OCI-LY3 (cell line): Measurements from ENCODE around the gene ZCCHC3.

Source experiments
- EZH2phosphoT487 ChIP-seq: fragments of 200-600 bp; shearing (Covaris generic); IDR thresholded peaks from 2 replicates; pipeline ENCODE4 v1.6.1; 2018; ENCODE audit warnings: antibody characterized with exemption, mixed run types, low read depth
- TF ChIP-seq, protein P1 (sequence below): fragments of 200-600, 300-600 bp; sonication (generic); IDR thresholded peaks from 2 replicates; pipeline ENCODE4 v1.5.1; 2014; ENCODE audit warnings: antibody characterized with exemption, low read length, low read depth

- TF ChIP-seq, protein P1, sequence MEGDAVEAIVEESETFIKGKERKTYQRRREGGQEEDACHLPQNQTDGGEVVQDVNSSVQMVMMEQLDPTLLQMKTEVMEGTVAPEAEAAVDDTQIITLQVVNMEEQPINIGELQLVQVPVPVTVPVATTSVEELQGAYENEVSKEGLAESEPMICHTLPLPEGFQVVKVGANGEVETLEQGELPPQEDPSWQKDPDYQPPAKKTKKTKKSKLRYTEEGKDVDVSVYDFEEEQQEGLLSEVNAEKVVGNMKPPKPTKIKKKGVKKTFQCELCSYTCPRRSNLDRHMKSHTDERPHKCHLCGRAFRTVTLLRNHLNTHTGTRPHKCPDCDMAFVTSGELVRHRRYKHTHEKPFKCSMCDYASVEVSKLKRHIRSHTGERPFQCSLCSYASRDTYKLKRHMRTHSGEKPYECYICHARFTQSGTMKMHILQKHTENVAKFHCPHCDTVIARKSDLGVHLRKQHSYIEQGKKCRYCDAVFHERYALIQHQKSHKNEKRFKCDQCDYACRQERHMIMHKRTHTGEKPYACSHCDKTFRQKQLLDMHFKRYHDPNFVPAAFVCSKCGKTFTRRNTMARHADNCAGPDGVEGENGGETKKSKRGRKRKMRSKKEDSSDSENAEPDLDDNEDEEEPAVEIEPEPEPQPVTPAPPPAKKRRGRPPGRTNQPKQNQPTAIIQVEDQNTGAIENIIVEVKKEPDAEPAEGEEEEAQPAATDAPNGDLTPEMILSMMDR, result no peak; the same call in 1 of the 2 replicates
- no peak for TF ChIP-seq EZH2phosphoT487
Measured at GRCh38 chr20:258963-259362, 38.4 kb upstream of the ZCCHC3 start.
